WTC11 (cell line): ENCODE results near the gene KHDC4.
"Not testable (repeated sequence)": the region's sequence is repeated elsewhere in the genome, so short reads cannot be mapped to it uniquely, and the experiment has no call there.

ENCODE experiments used
- ATF3 ChIP-seq: sonication (generic); formaldehyde crosslinking; conservative IDR thresholded peaks from 2 replicates; pipeline ENCODE4 v1.8.1; 2022; ENCODE audit warnings: mild to moderate bottlenecking, missing genetic modification reagents
- CTCF ChIP-seq: fragments of 200-600 bp; IDR thresholded peaks from 2 replicates; pipeline ENCODE4 v1.8.0; 2022; ENCODE audit warnings: antibody characterized with exemption
- ELF4 ChIP-seq: sonication (generic); formaldehyde crosslinking; IDR thresholded peaks from 2 replicates; pipeline ENCODE4 v1.8.1; 2022; ENCODE audit warnings: low read depth, mild to moderate bottlenecking, moderate library complexity, missing genetic modification reagents
- HMGXB4 ChIP-seq: sonication (generic); formaldehyde crosslinking; IDR thresholded peaks from 2 replicates; pipeline ENCODE4 v1.8.1; 2023; ENCODE audit warnings: mild to moderate bottlenecking, moderate library complexity, missing genetic modification reagents
- NFE2L1 ChIP-seq: sonication (generic); formaldehyde crosslinking; IDR thresholded peaks from 2 replicates; pipeline ENCODE4 v1.8.1; 2023; ENCODE audit warnings: missing genetic modification reagents
- SP1 ChIP-seq: sonication (generic); formaldehyde crosslinking; conservative IDR thresholded peaks from 2 replicates; pipeline ENCODE4 v1.8.1; 2022; ENCODE audit warnings: missing genetic modification reagents

- TF ChIP-seq ELF4 (CRISPR knock-in tag); NFE2L1; CTCF; HMGXB4; SP1 (CRISPR knock-in tag); ATF3 (CRISPR knock-in tag): not testable (repeated sequence)
Measured at GRCh38 chr1:155896476-155896875, 37.7 kb downstream of the KHDC4 start.
